Measurements from ENCODE around the gene RPL13.

Gene RPL13

DNA sequence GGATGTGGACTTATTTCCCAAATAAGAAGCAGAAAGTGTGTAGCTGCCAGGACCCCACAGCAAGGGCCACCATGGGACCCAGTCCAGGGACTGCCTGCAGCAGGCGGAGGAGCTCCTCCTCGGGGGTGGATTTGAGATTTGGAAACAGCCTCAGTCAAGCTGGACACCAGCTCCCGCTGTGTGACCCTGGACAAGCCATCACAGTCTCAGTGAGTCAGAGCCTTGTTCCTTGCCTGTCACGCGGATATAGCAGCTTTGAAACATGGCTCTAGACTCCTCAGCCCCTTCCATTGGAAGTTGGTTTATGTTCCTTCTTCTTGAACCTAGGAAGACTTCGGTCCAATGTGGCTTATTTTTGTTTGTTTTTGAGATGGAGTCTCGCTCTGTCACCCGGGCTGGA is 40.5 kb downstream of the RPL13 start:
- no peak for DNase-seq

DNA sequence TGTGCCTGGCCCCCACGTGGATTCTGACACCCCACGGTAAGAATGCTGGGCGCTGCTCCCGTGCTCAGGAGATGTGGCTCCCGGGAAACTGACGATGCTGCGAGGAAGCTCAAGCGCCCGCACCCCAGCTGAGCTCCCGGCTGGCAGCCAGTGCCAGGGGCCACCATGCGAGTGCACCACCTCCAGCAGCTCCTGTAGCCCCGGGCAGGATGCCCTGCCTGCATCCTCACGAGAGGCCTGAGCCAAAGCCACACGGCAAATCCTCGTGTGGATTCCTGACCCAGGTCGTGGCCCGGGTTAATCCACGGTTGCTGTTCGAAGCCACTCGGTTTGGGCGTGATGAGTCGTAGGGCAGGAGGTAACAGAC is 41.4 kb downstream of the RPL13 start:
- DNase-seq = no peak

DNA sequence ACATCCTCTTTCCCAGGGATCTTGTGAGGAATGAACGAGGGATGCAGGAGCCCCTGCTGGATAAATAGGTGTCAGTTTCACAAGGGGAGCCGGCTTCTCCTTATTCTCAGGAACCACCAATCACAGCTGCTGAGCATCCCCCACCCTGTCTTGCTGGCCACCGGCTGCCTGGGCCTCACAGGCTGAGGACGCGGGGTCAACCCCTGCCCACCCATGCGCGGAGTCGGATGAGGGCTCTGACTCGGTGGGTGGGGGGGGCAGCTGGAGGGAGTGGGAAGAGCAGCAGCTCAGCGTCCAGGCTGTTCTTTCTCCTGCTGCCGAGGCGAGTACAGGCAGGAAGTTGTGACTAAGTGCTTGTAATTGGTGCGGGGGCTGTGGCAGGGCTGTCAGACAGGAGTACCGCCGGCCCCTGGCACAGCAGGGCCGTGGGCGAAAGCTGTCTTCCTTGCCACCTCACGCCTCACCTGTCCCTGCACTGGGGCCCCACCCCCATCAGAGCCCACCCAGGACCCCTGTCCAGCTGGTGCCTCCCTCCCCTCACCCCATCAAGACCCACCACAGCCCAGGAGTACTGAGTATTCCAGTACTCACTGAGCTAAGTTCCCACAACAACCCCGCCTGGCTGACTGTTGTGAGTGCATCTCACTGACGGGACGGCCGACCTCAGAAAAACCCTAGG is 41.9 kb downstream of the RPL13 start:
- DNase-seq = no peak

DNA sequence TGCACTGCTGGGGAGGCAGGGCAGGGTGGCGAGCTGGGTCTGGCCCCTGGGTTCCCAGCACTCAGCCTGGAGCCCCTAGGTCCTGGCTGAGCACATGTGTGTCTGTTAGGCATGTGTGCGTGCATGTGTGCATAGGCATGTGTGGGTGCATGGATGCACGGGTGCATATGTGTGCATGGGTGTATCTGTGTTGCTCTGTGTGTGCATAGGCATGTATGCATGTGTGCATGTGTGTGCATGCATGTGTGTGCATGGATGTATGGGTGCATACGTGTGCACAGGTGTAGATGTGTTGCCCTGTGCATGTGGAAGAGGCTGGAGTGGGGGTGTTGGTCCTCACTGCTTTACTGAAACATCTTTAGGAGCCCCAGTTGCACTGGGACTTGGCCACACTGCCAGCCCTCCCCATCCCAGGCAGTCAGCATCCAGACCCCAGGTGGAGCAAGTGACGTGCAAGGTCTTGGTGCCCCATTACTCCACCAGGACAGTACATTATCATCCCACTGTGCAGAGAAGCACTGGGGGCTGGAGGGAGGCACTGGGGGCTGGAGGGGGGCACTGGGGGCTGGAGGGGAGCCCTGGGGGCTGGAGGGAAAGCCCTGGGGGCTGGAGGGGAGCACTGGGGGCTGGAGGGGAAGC is 42.6 kb downstream of the RPL13 start:
- DNase-seq = no peak

GRCh38 chr16:89604764-89605163 is 44.3 kb downstream of the RPL13 start:
- DNase-seq = no peak

GRCh38 chr16:89605186-89605970 is 44.9 kb downstream of the RPL13 start:
- no peak for DNase-seq

- no peak for DNase-seq
These were observed 45.5 kb downstream of the RPL13 start for GRCh38 chr16:89606006-89606405.

- DNase-seq = no peak
These were observed 47.0 kb downstream of the RPL13 start for GRCh38 chr16:89607453-89607852.

GRCh38 chr16:89607937-89608740 is 47.7 kb downstream of the RPL13 start:
- no peak for DNase-seq

DNA sequence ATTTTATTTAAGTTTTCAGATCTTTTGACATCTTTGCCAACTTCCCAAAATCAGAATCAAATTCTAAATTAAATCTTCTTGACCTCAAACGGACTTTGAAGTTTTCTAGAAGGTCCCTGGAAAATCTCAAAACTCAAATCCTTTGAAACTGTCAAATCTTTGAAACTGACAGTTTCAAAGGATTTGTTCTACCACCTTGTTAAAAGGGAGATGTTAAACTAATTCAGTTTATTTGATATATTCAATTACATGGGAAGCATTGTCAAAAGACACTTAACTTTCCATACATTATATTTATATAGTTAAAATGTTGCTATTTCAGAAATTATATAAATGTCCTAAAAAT is 49.6 kb downstream of the RPL13 start:
- DNase-seq = no peak

- DNase-seq = no peak
These were observed 52.1 kb downstream of the RPL13 start for GRCh38 chr16:89612415-89613166.

DNA sequence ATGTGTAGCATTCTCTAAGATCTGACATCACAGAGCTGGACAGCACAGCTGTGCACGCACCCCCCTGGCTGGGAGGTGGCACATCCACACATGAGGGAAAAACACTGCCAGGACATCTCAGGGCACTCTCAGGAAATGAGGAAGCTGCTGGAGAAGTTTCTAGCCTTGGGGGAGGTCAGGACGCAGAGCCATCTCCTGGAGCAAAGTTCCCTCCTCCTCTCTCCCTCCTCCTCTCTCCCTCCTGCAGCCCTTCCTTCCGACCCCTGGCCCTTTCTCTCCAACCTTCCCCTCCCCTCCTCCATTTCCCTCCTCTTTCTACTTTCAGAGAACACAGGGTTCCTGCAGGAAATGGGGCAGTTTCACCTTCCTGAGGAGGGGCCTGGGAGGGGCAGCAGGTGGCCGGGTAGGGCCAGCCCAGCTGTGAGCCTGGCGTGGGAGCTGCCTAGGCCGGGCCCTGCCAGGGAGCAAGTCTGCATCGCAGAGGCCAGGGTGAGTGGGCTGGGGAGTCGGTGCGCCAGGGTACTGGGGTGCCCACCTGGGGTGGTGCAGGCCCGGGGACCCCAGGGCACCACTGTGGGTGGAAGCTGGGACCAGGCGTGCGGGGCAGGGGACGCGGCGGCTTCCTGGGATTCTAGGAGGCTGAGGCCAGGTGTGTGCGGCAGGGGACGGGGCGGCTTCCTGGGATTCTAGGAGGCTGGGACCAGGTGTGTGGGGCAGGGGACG is 52.9 kb downstream of the RPL13 start, which contains the start of gene DPEP1:
Gene DPEP1, plus strand, starts transcription at position 412 of the 723 bp plus-strand sequence. CDS start 16,769 bp downstream, outside the sequence.
- no peak for DNase-seq

GRCh38 chr16:89613954-89614459 is 53.5 kb downstream of the RPL13 start:
- DNase-seq = no peak
